Measurements from ENCODE around the gene SCARB1.

Gene SCARB1

GRCh38 chr12:124819080-124819479 is 44.6 kb downstream of the SCARB1 start:
- H3K4me1 ChIP-seq (ENCODE audit: insufficient read depth, low read length, severe bottlenecking), result no peaks in the 10 kb centered on the region
- TF ChIP-seq EZH2 (IDR thresholded peaks at IDR 0.05; ENCODE audit: borderline replicate concordance, low read length) (no peak), CTCF (IDR thresholded peaks at IDR 0.05; ENCODE audit: low read length) (no peak)
- H3K9me2 ChIP-seq (ENCODE audit: low read depth, low read length), result no peaks in the 10 kb centered on the region
- no peaks in the 10 kb centered on the region for H3K36me3 ChIP-seq (ENCODE audit: insufficient read depth, low read length)
- no peaks in the 10 kb centered on the region for H3K79me2 ChIP-seq (ENCODE audit: insufficient read depth, low read length)
- 0 out of 2 replicates have a peak, but pooled peaks cover 14% of the 10 kb centered on the region for H3K27me3 ChIP-seq (ENCODE audit: insufficient read depth, low read length)
- H3K9me3 ChIP-seq (ENCODE audit: low read length), result no peaks in the 10 kb centered on the region
- no peak overlapping the region for H3K4me3 ChIP-seq (ENCODE audit: low read depth, low read length, poor library complexity, severe bottlenecking)
- H3K4me2 ChIP-seq (ENCODE audit: low read length), result no peak overlapping the region
- H3K27ac ChIP-seq (ENCODE audit: low read depth, low read length, poor library complexity, severe bottlenecking), result no peak overlapping the region
- no peaks in the 10 kb centered on the region for H3F3A ChIP-seq (ENCODE audit: insufficient read depth, low read length)
- no peaks in the 10 kb centered on the region for H4K20me1 ChIP-seq (ENCODE audit: insufficient read depth, low read length)
- no peak overlapping the region for H3K9ac ChIP-seq (ENCODE audit: low read length)
- no peak overlapping the region for H2AFZ ChIP-seq (ENCODE audit: low read length)

GRCh38 chr12:124817076-124818000 is 46.3 kb downstream of the SCARB1 start:
- Histone ChIP-seq H3K79me2 (ENCODE audit: insufficient read depth, low read length) (no peaks in the 10 kb centered on the region), H4K20me1 (ENCODE audit: insufficient read depth, low read length) (no peaks in the 10 kb centered on the region), H3K9me2 (ENCODE audit: low read depth, low read length) (no peaks in the 10 kb centered on the region), H3K4me3 (ENCODE audit: low read depth, low read length, poor library complexity, severe bottlenecking) (no peak overlapping the region), H3K9ac (ENCODE audit: low read length) (no peak overlapping the region), H3K27ac (ENCODE audit: low read depth, low read length, poor library complexity, severe bottlenecking) (no peak overlapping the region), H2AFZ (ENCODE audit: low read length) (no peak overlapping the region), H3F3A (ENCODE audit: insufficient read depth, low read length) (no peaks in the 10 kb centered on the region), H3K4me1 (ENCODE audit: insufficient read depth, low read length, severe bottlenecking) (no peaks in the 10 kb centered on the region), H3K4me2 (ENCODE audit: low read length) (no peak overlapping the region), H3K27me3 (ENCODE audit: insufficient read depth, low read length) (0 out of 2 replicates have a peak, but pooled peaks cover 14% of the 10 kb centered on the region), H3K36me3 (ENCODE audit: insufficient read depth, low read length) (no peaks in the 10 kb centered on the region), H3K9me3 (ENCODE audit: low read length) (no peaks in the 10 kb centered on the region)
- TF ChIP-seq EZH2 (IDR thresholded peaks at IDR 0.05; ENCODE audit: borderline replicate concordance, low read length), result no peak
- no peak for TF ChIP-seq CTCF (IDR thresholded peaks at IDR 0.05; ENCODE audit: low read length)

- Histone ChIP-seq H3K9ac (ENCODE audit: low read length) (no peak overlapping the region), H3K4me1 (ENCODE audit: insufficient read depth, low read length, severe bottlenecking) (no peaks in the 10 kb centered on the region), H3K36me3 (ENCODE audit: insufficient read depth, low read length) (no peaks in the 10 kb centered on the region), H3K27ac (ENCODE audit: low read depth, low read length, poor library complexity, severe bottlenecking) (no peak overlapping the region), H3F3A (ENCODE audit: insufficient read depth, low read length) (no peaks in the 10 kb centered on the region), H3K79me2 (ENCODE audit: insufficient read depth, low read length) (no peaks in the 10 kb centered on the region), H2AFZ (ENCODE audit: low read length) (no peak overlapping the region), H3K4me3 (ENCODE audit: low read depth, low read length, poor library complexity, severe bottlenecking) (no peak overlapping the region), H3K9me3 (ENCODE audit: low read length) (no peaks in the 10 kb centered on the region), H3K4me2 (ENCODE audit: low read length) (no peak overlapping the region), H3K9me2 (ENCODE audit: low read depth, low read length) (no peaks in the 10 kb centered on the region), H3K27me3 (ENCODE audit: insufficient read depth, low read length) (0 out of 2 replicates have a peak, but pooled peaks cover 7% of the 10 kb centered on the region), H4K20me1 (ENCODE audit: insufficient read depth, low read length) (no peaks in the 10 kb centered on the region)
- TF ChIP-seq EZH2 (IDR thresholded peaks at IDR 0.05; ENCODE audit: borderline replicate concordance, low read length) (no peak), CTCF (IDR thresholded peaks at IDR 0.05; ENCODE audit: low read length) (no peak)
Observed at GRCh38 chr12:124816295-124816854, 47.3 kb downstream of the SCARB1 start.
